Activated CD8-positive, alpha-beta memory T cell treated with anti-CD3 and anti-CD28 coated beads, Interleukin-2, amount 10 ng/mL, durations not matched to agents 7 days and 5 days (primary cell): ENCODE data around the gene ERMN. TPM values are rescaled to one million over a fixed set of nuclear protein-coding genes. Genes with fewer than 3 reads are reported as not detected.

ENCODE experiments used
- ATAC-seq: fragments of 150-1000 bp; cut with Tn5 transposase; one replicate; pipeline ENCODE4 v1.10.0; 2021; ENCODE audit warnings: moderate library complexity
- CTCF ChIA-PET: fragments of 350-600 bp; sonication (Branson Sonifier 250); formaldehyde crosslinking; loops from one replicate; lab custom pipeline; 2021; ENCODE audit warnings: antibody characterized with exemption; lab: Charles Lee
- DNase-seq: peaks from one replicate; pipeline ENCODE4 v3.0.0-alpha.2; 2020
- H3K27ac Mint-ChIP-seq: one replicate; pipeline ENCODE4 v1.8.0; 2021; ENCODE audit warnings: mild to moderate bottlenecking, mixed read lengths
- H3K27me3 Mint-ChIP-seq: one replicate; pipeline ENCODE4 v1.8.0; 2021; ENCODE audit warnings: mixed read lengths
- H3K36me3 Mint-ChIP-seq: one replicate; pipeline ENCODE4 v1.8.0; 2021; ENCODE audit warnings: mild to moderate bottlenecking, mixed read lengths
- H3K4me1 Mint-ChIP-seq: one replicate; pipeline ENCODE4 v1.8.0; 2021; ENCODE audit warnings: mixed read lengths
- H3K4me3 Mint-ChIP-seq: one replicate; pipeline ENCODE4 v1.8.0; 2021; ENCODE audit warnings: mild to moderate bottlenecking, moderate library complexity, mixed read lengths
- H3K9me3 Mint-ChIP-seq: one replicate; pipeline ENCODE4 v1.8.0; 2022; ENCODE audit warnings: low read depth, mixed read lengths
- total RNA-seq, 2 experiments: library from RNA; stranded (reverse); gene quantifications; one replicate each; pipeline ENCODE4 v1.2.3, GENCODE V29; 2021

Gene ERMN
- total RNA-seq, 2 experiments from 2014 or later: 2.9 to 3.7 TPM

GRCh38 chr2:157271590-157272203, 53.9 kb downstream of the ERMN start:
- CTCF ChIA-PET: interaction anchor here (0.7 to 1.6 kb wide), 3 partner anchors 10 to 776 kb away, joined by 3 read pairs; no protein-coding TSS in a partner anchor
- H3K9me3 Mint-ChIP-seq: no peaks in the 10 kb centered on the region

DNA sequence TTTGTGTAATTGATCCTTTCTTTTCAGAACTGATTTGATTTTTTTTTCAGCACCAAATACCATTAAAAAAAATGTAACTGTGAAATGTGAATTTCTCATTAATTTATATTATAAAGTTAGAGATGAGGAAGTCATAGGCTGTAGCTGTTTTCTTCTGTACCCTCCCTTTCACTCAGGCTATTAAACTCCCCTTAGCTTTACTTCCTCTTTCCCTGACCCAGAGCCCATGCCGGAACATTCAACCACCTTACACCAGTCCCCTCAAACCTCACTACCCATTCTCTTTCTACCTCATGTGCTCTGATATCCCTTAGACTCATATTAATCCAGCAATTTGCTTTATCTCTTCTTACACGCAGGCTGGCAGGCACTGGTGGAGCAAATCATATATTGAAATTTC, 55.7 kb downstream of the ERMN start:
- CTCF ChIA-PET: no interaction called here
- DNase-seq (no peak), ATAC-seq (no peak)
- Mint-ChIP-seq H3K4me1 (peaks cover 22% of the 10 kb centered on the region), H3K27ac (no peak overlapping the region), H3K36me3 (no peaks in the 10 kb centered on the region), H3K9me3 (no peaks in the 10 kb centered on the region), H3K27me3 (no peaks in the 10 kb centered on the region), H3K4me3 (no peak overlapping the region)

More at GRCh38 chr2:157271590-157272203, 53.9 kb downstream of the ERMN start:
- peaks cover 22% of the 10 kb centered on the region for H3K4me1 Mint-ChIP-seq
- ATAC-seq (peak; percentile 45), DNase-seq (no peak)
- peaks cover 2% of the 10 kb centered on the region for H3K27me3 Mint-ChIP-seq
- H3K4me3 Mint-ChIP-seq: no peak overlapping the region
- H3K36me3 Mint-ChIP-seq: no peaks in the 10 kb centered on the region
- H3K27ac Mint-ChIP-seq: peak overlapping the region; percentile 1

DNA sequence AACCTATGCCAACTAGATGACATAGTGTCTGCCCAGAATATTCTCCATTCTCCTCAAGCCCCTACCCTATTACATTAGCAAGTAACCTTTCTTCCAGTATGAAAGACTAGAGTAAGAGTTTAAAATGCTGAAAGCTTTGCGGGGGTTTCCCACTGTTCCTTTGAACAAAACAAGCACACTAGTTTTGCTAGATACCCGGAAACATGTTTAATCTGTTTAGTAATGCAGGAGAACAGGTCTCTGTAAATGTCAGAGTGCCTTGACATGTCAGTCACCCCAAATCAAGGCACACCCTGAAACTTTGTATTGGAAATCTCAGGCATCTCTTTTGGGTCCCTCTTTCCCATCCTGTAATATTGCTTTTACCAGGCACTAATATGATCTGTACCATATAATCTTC, 56.6 kb downstream of the ERMN start:
- no peak for DNase-seq
- no peaks in the 10 kb centered on the region for H3K9me3 Mint-ChIP-seq
- no peak overlapping the region for H3K27ac Mint-ChIP-seq
- no peaks in the 10 kb centered on the region for H3K36me3 Mint-ChIP-seq
- CTCF ChIA-PET: no interaction called here
- H3K4me1 Mint-ChIP-seq: peaks cover 22% of the 10 kb centered on the region
- H3K4me3 Mint-ChIP-seq: no peak overlapping the region
- no peaks in the 10 kb centered on the region for H3K27me3 Mint-ChIP-seq
- no peak for ATAC-seq

Other genes with a start within 250 kb of the ERMN start
- not detected for gene GALNT5, start 68.1 kb downstream of the ERMN start, total RNA-seq
- gene CYTIP, start 118.3 kb upstream of the ERMN start, total RNA-seq: 100 to 1,000 TPM; 231 to 343 TPM